Measurements from ENCODE around the gene CLIC3.

CLIC3 gene

DNA sequence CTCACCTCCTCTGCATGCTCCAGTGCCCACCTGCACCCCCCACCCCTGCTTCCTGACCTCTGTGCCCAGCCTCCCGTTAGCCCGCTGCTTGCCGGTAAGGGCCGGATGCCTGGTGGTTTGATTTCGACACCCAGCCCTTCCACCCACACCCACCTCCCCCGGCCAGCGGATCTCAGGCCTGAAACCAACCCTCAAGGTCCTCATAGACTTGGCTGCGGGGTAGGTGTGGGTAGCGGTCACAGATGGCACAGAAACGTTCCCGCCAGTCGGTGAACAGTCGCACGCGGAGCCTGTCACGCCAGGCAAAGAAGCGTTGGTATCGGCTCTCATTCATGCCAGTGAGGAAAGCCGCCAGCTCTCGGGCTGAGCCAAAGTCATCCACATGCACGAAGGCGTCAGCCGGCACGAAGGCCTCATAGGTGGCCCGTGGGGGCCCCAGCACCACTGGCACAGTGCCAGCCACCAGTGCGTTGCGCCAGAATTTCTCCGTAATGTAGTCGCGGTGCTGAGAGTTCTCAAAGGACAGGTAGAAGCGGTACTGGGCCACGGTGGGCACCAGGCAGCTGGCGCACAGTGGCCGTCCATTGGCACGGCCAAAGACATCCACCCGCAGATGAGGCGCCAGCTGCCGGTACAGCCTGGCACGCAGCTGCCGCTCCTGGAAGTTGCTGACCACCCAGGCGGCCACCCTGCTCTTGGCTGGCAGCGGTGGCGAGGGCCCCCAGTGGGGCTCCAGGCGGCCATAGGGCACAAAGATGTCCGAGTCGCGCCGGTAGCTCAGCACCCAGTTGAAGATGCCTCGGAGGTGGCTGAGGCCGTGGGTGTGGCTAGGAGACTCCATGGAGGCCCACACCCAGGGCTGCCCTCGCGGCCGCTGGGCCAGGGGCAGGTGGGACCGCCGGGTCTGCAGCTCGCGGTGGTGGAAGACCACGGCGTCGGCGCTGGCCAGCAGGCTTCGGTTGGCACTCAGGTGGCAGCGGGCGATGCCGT is 34.5 kb upstream of the CLIC3 start:
- DNase-seq = no peak

DNA sequence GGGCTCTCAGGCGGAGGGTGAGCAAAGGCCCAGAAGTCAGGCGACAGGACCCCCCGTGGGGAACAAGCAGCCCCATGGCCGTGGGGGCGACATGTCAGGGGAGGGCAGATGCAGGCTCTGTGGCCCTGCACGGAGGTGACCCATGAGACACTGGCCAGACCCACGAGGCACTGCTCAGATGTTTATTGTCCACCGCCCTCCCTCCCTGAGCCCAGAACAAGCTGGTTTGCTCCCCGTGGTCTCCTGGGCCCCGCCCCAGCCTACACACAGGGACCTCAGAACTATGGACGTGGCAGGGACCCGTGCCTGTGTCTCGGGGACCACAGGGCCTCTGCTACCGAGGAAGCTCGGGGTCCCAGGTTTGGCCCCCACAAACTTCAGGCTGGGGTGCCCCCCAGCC is 33.6 kb upstream of the CLIC3 start:
- no peak for DNase-seq

DNA sequence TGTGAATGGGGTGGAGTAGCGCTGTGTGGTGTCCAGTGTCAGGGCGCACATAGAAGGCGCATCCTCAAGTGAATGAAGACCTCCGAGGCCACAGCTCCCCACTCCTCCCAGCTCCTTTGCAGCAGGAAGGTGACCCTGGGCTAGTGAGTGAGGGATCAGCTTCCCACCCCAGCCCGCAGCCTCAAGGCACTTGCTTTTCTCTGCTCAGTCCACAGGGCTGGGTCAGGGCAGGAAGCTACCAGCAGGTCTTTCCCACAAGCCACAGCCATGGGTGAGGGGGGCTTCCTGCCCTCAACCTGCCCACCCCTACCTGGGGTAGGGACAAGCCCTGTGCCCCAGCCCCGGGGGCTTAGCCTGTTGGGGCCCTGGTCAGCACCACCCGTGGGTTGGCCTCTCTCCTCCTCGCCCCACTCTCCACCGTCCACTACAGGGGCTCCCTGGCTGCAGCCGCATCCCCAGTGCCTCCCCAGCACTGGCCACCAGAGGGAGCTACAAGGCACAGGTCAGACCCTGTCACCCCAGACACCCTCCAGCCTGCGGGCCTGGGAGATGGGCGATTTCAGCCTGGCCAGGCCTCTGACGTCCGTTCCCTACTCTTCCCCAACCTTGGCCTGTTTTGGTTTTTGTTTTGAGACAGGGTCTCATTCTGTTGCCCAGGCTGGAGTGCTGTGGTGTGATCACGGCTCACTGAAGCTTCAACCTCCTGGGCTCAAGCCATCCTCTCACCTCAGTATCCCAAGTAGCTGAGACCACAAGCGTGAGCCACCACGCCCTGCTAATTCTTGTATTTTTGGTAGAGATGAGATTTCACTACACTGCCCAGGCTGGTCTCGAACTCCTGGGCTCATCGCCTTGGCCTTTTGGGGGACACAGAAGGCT is 32.9 kb upstream of the CLIC3 start:
- DNase-seq = peak; percentile 88

DNA sequence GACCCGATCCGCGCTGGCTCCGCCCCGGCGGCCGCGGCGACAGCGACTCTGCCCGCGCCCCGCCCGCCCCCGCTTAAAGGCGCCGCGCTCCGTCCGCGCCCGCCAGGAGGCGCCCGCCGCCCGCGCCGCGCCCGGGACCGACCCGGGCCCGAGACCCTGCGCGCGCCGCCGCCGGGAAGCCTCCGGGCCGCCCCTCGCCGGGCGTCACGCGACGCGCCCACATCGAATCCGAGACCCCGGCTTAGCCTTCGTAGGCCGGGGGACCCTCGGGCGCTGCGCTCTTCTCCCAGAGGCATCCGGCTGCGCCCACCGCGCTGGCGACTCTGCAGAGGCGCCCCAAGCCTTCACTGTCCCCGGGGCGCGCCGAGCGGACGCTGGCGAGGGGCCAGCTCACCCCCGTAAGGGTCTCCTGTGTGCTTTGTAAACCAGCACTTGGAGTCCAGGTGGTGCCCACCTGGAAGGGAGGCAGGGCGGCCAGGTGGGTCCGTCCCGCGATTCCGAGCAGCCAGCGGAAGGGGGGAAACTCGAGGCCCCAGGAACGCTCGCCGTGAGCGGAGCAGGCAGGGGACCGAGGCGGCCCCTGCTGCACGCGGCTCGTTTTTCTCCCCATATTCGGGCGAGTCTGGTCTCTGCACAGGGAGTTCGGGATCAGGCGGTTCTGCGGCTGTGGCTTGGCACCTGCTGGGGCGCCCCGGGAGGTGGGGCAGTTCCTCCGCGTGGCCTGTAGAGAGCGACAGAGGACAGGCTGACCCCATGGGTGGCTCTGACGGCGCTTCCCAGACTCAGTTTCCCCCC is 32.1 kb upstream of the CLIC3 start:
- DNase-seq = peak; percentile 78

DNA sequence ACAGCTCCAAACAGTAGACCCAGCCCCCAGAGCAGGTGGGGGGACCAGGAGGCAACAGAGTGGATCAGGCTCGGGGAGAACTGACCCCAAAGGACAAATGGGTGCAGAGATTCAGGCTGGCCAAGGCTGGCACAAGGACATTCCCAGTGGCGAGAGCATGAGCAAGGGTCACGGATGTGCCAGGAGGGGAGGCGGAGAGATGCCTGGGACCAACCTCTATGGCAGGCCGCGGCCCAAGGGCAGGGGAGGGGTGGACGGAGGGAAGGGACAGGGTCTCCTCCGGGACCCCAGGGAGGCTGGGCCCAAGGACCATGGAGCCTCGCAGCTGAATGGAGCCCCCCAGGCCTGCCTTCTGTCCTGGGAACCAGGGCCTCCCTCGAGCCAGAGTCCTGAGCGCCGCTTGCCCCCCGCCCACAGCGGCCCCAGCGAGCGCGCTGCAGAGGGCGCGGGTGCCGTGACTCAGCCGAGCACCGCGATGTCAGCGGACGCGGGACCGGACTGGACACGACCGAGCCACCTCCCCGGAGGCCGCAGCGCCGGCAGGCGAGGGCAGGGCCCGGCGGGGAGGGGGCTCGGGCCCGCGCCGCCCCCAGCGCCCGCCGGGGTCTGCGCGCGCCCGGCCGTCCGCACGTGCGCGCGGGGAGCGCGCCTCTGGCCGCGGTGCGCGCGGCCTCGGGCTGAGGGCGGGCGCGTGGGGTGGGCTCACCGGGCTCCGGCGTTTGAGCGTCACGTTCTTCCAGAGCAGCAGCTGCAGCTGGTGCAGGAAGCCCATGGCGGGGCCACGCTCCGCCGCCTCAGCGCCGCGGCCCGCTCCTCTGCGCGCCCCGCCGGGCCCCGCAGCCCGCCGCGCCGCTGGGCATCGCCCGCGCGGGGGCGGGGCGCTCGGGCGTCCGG is 31.2 kb upstream of the CLIC3 start, which contains the start of gene ABCA2:
TSS of gene ABCA2 (minus strand) at position 869 of the 894 bp plus-strand sequence. CDS start at position 772, 97 bp downstream.
- DNase-seq = peak; percentile 65

DNA sequence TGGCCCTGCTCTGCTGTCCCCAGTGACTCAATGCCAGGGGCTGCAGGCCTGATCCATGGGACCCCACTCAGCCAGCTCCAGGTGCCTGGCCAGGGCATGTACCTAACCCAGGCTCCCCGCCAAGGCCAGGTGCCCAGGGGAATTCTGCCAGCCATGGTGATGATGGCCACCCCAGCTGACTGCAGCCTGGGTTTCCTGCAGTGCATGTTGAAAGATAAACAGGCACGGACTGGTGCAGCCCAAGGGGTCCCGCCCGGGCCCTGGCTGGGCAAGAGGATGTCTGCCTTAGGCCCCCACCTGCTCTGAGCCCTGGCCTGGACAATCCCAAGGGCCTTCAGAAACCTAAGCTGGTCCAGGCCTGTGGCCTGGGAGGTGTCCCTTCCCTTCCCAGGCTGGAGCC is 30.5 kb upstream of the CLIC3 start:
- DNase-seq = no peak

DNA sequence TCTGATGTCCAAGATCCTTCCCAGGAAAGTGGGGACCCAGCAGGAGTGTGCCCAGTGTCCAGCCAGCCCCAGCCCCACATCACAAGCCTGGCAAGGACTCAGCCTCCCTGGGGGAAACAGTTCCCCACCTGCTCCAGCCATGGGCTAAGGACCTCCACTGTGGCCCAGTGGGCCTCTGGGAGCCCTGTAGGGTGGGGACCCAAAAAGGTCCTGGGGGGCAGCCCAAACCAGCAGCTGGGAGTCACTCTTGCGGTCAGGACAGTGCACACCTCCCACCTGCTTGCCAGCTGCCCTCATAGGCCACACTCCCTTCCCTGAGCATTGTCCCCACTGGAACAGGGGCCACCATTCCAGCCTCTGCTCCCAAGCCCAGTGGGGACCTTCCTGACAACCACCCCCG is 30.0 kb upstream of the CLIC3 start:
- no peak for DNase-seq

DNA sequence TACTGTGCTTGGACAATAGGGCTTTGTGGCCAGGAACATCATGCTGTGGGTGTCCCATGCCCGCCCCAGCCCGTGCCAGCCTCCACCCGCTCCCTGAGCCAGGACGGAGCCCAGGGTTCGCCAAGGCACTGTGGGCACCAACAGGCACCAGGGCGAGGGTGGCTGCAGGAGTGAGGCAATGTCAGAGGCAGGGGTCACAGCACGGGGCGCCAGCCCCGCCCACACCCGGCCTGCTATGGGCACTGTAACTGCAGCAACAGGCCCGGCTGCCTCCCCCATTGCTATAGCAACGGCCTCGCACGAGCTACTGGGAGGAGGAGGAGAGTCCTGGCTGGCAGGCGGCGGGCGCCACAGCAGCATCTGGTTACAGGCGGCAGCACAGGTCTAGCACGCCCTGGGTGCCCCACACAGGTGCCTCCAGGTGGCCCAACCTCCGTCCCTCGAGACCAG is 29.2 kb upstream of the CLIC3 start:
- DNase-seq = peak; percentile 83

DNA sequence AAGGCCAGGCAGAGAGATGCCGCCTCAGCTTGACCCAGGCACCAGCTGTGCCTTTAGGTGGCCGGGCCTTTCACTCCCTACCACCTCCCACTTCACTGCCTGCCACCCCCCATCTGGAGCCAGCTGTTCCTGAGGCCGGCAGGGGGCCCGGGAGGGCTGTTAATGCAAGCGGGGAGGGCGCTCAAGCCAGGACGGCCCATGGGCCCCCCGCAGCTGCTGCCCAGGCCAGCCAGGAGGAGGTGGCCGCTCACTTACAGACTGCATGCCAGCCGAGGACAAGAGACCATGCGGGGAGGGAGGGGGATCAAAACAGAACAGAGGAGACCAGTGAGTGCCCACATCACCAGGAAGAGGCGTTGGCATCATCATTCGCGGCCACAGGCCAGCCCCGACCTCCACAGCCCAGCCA is 27.2 kb upstream of the CLIC3 start:
- no peak for DNase-seq

DNA sequence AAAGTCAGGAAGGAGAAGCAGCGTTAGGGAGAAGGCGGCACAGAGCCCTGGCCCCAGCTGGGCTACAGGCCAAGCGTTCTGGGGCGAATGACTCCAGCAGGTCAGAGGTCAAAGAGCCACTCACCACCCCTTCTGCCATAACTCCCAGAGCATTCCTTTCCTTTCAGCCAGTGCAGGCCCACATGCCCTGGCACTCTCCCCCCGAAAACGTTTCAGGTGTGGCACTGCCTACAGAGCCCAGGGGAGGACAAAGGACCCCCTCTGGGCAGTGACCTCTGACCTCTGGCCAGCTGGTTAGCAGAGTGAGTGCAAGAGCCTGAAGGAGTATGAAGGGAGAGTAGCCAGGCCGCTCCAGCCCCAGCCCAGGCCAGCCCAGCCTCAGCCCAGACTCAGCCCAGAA is 26.8 kb upstream of the CLIC3 start:
- DNase-seq = no peak

DNA sequence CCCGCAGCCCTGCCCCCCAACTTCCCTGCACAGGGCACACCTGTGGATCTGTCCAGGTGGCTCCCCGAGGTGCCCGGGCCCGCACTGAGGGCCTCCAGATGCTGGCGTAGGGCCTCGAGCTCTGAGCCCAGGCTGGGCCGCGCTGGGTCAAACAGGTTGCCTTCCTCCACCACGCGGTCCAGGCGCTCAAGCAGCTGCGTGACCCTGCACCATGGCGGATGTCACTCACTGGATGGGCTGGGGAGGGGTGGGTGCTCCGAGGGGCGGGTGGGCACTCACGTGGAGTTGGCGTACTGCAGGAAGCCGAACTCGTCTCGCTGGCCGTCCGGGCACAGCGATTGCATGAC is 26.3 kb upstream of the CLIC3 start:
- DNase-seq = no peak

DNA sequence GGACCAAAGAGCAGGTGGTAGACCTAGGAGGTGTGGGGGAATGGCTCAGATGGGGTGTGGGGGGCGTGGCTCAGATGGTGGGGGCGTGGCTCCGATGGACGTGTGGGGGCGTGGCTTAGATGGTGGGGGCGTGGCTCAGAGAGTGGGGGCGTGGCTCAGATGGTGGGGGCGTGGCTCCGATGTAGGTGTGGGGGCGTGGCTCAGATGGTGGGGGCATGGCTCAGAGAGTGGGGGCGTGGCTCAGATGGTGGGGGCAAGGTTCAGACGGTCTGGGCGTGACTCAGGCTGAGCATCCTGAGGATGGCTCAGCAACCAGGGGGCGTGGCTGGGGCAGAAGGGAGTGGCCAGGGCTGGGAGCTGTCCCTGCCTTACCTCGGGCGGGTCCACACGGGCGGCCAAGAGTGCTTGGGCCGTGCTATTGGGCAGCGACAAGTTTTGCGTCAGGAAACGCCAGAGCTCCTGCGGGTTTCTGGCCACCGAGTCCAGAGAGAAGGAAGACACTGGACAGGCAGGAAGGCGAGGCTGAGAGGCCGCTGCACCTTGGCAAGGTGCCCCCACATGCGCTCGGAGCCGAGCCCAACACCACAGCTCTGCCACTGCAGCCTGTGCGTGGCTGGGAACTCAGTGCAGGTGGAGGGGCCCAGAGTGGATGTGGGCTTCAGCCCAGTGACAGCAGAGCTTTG is 25.8 kb upstream of the CLIC3 start:
- no peak for DNase-seq

DNA sequence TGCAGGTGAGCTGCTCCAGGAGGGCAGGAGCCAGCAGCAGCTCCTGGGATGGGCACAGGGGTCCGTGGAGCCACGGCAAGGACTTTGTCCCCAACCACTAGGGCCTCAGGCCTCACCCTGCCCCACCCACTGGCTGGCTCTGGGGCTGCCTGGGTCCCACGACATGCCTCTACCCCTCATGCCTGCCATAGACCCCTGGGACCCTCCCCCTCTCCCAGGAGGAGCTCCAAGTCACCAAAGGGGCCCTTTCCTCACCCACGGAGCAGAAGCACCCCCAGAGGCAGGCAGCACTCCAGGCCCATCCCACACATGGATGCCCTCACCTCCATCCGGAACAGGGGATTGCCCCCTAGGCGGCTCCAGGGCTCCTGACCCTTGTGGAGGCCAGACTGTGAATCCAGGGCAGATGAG is 25.2 kb upstream of the CLIC3 start:
- DNase-seq = no peak

DNA sequence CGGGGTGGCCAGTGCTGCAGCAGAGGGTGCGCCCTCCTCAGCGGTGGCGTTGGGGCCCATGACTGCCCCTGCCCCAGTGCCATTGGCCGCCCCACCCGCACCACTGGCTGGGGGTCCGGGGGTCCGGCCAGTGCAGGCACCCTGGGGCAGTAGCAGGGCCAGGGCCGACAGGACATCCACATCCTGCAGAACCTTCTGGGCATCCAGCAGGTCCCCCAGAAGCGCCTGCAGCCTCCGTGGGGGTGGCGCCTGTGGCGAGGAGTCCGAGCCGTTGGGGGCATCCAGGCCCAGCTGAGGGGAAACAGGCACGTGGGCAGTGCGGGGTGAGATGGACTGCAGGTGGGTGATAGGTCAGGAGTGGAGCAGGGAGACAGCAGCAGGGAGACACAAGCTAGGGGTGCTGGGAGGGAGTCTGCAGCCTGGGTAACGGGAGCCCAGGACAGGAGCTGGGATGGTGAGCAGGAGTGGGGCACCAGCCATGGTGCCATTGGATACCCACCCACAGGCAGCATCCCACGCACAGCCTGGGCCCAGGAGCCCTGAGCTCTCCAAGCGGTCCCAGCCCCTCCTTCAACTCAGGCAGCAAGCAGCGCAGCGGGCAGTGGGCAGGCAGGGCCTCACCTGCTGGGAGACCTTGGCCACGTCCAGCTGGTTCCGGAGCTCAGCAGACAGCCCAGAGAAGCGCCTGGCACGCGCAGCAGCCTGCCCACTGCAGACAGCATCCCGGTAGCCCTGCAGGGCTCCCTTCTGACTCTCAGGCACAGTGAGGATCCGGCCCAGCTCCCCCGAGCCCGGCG is 24.6 kb upstream of the CLIC3 start:
- no peak for DNase-seq

DNA sequence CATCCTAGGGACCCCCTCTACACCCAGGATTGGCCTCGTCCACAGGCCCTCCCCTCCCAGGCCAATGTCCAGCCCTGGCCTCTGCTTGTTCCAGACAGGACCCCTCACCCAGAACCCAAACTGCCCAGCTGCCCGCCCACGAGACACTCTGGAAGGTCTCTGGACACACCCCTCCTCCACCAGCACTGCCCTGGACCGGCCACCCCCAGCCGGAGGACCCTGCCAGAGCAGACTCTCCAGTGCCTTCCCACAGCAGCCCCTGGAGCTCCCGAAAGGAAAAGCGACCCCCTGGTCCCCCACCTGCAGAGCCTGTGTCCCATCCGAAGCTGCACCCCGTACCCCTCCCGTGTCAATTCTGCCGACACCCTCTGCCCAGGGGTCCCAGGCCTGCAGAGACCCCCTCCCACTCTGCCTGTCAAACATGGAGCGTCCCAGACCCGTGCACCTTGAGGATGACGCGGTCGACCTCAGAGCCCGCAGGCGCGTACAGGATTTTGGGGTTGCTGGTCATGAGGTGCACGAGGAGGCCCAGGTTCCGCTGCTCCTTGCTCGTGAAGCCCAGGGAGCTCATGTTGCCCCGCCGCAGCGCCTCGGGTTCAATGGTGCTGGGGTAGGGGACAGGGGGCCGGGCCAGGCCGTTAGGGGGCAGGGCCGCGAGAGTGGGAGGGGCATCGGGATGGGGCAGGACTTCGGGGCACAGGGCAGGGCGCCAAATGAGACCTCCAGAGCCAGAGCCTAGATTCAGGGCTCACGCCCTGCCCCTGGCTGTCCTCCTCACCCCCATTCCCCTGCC is 23.7 kb upstream of the CLIC3 start:
- DNase-seq = no peak

DNA sequence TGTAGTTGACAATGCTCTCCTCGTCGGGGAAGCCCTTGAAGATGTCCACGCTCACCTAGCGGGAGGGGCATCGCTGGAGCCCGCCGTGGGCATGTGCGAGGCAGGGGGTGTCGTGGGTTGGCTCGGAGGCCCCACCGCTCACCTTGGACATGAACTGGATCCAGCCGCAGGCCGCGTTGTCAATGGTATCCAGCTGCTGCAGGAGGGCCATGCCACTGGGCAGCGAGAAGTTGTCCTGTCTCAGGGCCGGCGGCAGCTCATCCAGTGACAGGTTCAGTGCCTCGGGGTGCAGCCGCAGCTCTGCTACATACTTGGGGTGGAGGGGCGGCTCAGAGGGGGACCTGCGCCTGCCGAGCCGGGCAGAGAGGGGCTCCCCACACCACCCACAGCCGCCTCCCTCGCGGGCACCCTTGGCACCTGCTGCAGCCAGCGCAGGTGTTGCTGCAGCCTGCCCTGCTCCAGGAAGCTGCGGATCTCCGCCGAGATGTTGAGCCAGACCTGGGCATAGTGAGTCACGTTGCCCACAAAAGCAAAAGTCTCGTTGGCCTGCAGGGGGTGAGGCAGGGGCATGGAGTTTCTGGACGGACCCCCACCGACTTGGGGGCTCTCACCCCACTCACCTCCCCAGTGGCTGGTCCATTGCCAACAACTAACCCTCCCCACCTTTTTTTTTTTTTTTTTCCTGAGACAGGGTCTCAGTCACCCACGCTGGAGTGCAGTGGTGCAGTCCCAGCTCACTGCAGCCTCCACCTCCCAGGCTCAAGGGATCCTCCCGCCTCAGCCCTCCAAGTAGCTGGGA is 22.6 kb upstream of the CLIC3 start:
- DNase-seq = no peak

DNA sequence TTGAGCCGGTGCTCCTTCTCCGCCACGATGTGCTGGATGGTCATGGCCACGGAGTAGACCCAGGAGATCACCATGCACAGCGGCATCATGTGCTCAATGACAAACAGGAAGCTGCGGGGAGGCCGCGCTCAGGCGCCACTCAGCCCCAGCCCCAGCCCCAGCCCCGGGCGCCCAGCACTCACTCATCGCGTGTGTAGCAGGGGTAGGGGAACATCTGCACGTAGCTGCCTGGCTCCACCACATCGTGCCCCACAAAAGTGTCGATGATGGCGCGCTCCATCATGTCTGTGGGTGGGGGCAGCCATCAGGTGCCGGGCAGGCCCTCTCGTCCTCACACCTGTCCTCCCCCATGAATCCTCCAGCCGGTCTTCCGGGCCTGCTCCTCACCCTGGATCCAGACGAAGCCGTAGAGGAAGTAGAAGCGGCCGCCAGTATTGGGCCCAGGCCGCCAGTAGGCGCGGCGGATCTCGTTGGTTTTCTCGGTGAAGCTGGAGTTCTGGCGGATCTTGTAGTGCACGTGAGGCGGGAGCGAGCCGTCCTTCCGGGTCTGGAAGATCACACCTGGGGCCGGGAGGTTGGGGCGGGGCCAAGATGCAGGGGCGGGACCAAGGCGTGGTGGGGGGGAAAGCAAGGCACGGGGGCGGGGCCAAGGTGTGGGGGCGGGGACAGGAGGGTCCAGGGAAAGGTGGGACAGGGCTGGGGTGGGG is 21.6 kb upstream of the CLIC3 start:
- DNase-seq = no peak

DNA sequence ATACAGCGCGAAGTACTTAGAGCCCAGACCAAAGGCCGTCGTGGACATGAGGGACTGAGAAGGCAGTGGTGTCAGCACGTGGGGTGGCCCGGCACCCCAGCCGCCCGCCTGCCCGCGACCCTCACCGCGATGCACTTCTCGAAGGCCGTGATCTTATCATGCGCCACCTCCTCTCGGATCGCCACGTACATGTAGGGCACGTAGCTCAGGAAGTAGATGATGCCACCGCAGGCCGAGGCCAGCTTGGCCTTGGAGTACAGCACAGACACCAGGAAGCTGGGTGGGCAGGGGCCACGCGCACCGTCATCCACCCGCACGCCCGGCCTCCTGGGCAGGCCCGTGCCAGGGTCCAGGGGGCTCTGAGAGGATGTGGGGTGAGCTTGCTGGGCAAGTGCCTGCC is 20.7 kb upstream of the CLIC3 start:
- no peak for DNase-seq
